ENCODE results near the gene RIT2. TPM values are rescaled to one million over a fixed set of nuclear protein-coding genes. Genes with fewer than 3 reads are reported as not detected.

The RIT2 gene
- total RNA-seq, 1 experiment from 2014 or later = not detected

GRCh38 chr18:42828881-42829280 lies 286.6 kb downstream of the RIT2 start:
- BruUV-seq (replicated peaks) = no TSS peak
- DNase-seq = no peak
- intact Hi-C loops (cut with micrococcal nuclease; ENCODE audit: unreplicated experiment) = no loop called here
- H3K4me1 Mint-ChIP-seq (ENCODE audit: low read depth, unreplicated experiment) = peaks cover 8% of the 10 kb centered on the region
- no peaks in the 10 kb centered on the region for H3K36me3 Mint-ChIP-seq (ENCODE audit: insufficient read depth, unreplicated experiment)
- no peak for TF ChIP-seq CTCF (IDR thresholded peaks at IDR 0.05; ENCODE audit: unreplicated experiment)
- no peak overlapping the region for H3K27ac Mint-ChIP-seq (ENCODE audit: unreplicated experiment)
- no peaks in the 10 kb centered on the region for H3K9me3 Mint-ChIP-seq (ENCODE audit: low read depth, unreplicated experiment)
- CTCF ChIA-PET = no interaction called here
- no peaks in the 10 kb centered on the region for H3K27me3 Mint-ChIP-seq (ENCODE audit: unreplicated experiment)
- no peak overlapping the region for H3K4me3 Mint-ChIP-seq (ENCODE audit: low read depth, unreplicated experiment)

- BruUV-seq (replicated peaks) = no TSS peak
- no peak overlapping the region for H3K4me3 Mint-ChIP-seq (ENCODE audit: low read depth, unreplicated experiment)
- H3K27me3 Mint-ChIP-seq (ENCODE audit: unreplicated experiment) = no peaks in the 10 kb centered on the region
- no peak overlapping the region for H3K27ac Mint-ChIP-seq (ENCODE audit: unreplicated experiment)
- no peaks in the 10 kb centered on the region for H3K9me3 Mint-ChIP-seq (ENCODE audit: low read depth, unreplicated experiment)
- CTCF ChIA-PET = no interaction called here
- intact Hi-C loops (cut with micrococcal nuclease; ENCODE audit: unreplicated experiment) = no loop called here
- no peak for DNase-seq
- TF ChIP-seq CTCF (IDR thresholded peaks at IDR 0.05; ENCODE audit: unreplicated experiment) = no peak
- no peaks in the 10 kb centered on the region for H3K4me1 Mint-ChIP-seq (ENCODE audit: low read depth, unreplicated experiment)
- H3K36me3 Mint-ChIP-seq (ENCODE audit: insufficient read depth, unreplicated experiment) = no peaks in the 10 kb centered on the region
Measured at GRCh38 chr18:42824178-42824577, 291.3 kb downstream of the RIT2 start.

DNA sequence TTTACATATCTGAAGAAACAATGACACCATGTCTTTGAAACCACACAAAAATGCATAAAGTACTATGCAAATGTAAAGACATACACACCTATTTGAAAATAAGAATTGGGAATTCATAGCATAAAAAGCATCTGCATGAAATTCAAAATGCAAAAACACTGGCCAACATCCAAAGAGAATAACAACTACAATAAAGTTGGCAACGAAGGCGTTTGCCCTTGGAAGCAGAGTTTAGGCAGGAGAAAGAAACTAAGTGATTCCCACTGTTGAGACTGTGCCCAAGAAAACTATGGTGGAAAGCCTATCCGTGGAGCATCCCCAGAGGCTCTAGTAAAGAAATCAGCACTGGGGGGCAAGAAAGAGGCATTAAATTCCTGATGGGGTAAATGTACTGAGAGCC lies 292.8 kb downstream of the RIT2 start:
- no peaks in the 10 kb centered on the region for H3K27me3 Mint-ChIP-seq (ENCODE audit: unreplicated experiment)
- H3K27ac Mint-ChIP-seq (ENCODE audit: unreplicated experiment) = no peak overlapping the region
- H3K4me1 Mint-ChIP-seq (ENCODE audit: low read depth, unreplicated experiment) = no peaks in the 10 kb centered on the region
- intact Hi-C loops (cut with micrococcal nuclease; ENCODE audit: unreplicated experiment) = no loop called here
- DNase-seq = no peak
- no peaks in the 10 kb centered on the region for H3K9me3 Mint-ChIP-seq (ENCODE audit: low read depth, unreplicated experiment)
- no TSS peak for BruUV-seq (replicated peaks)
- no peaks in the 10 kb centered on the region for H3K36me3 Mint-ChIP-seq (ENCODE audit: insufficient read depth, unreplicated experiment)
- H3K4me3 Mint-ChIP-seq (ENCODE audit: low read depth, unreplicated experiment) = no peak overlapping the region
- CTCF ChIA-PET = no interaction called here
- no peak for TF ChIP-seq CTCF (IDR thresholded peaks at IDR 0.05; ENCODE audit: unreplicated experiment)

GRCh38 chr18:42821492-42821891 lies 294.0 kb downstream of the RIT2 start:
- no peak for TF ChIP-seq CTCF (IDR thresholded peaks at IDR 0.05; ENCODE audit: unreplicated experiment)
- H3K4me1 Mint-ChIP-seq (ENCODE audit: low read depth, unreplicated experiment) = no peaks in the 10 kb centered on the region
- no peaks in the 10 kb centered on the region for H3K9me3 Mint-ChIP-seq (ENCODE audit: low read depth, unreplicated experiment)
- BruUV-seq (replicated peaks) = no TSS peak
- H3K27ac Mint-ChIP-seq (ENCODE audit: unreplicated experiment) = no peak overlapping the region
- no peak overlapping the region for H3K4me3 Mint-ChIP-seq (ENCODE audit: low read depth, unreplicated experiment)
- CTCF ChIA-PET = no interaction called here
- H3K36me3 Mint-ChIP-seq (ENCODE audit: insufficient read depth, unreplicated experiment) = no peaks in the 10 kb centered on the region
- DNase-seq = no peak
- H3K27me3 Mint-ChIP-seq (ENCODE audit: unreplicated experiment) = no peaks in the 10 kb centered on the region
- intact Hi-C loops (cut with micrococcal nuclease; ENCODE audit: unreplicated experiment) = no loop called here

- H3K9me3 Mint-ChIP-seq (ENCODE audit: low read depth, unreplicated experiment) = no peaks in the 10 kb centered on the region
- H3K36me3 Mint-ChIP-seq (ENCODE audit: insufficient read depth, unreplicated experiment) = no peaks in the 10 kb centered on the region
- intact Hi-C loops (cut with micrococcal nuclease; ENCODE audit: unreplicated experiment) = no loop called here
- H3K27ac Mint-ChIP-seq (ENCODE audit: unreplicated experiment) = no peak overlapping the region
- DNase-seq = no peak
- no TSS peak for BruUV-seq (replicated peaks)
- no peaks in the 10 kb centered on the region for H3K27me3 Mint-ChIP-seq (ENCODE audit: unreplicated experiment)
- CTCF ChIA-PET = no interaction called here
- no peaks in the 10 kb centered on the region for H3K4me1 Mint-ChIP-seq (ENCODE audit: low read depth, unreplicated experiment)
- no peak for TF ChIP-seq CTCF (IDR thresholded peaks at IDR 0.05; ENCODE audit: unreplicated experiment)
- H3K4me3 Mint-ChIP-seq (ENCODE audit: low read depth, unreplicated experiment) = no peak overlapping the region
Measured at GRCh38 chr18:42814618-42815017, 300.9 kb downstream of the RIT2 start.
